ENCODE measurements around the gene ZFPL1. TPM values are rescaled to one million over a fixed set of nuclear protein-coding genes. Genes with fewer than 3 reads are reported as not detected.

ZFPL1 gene
- total RNA-seq, 1 donor from 2014 or later, result 29.0 TPM

DNA sequence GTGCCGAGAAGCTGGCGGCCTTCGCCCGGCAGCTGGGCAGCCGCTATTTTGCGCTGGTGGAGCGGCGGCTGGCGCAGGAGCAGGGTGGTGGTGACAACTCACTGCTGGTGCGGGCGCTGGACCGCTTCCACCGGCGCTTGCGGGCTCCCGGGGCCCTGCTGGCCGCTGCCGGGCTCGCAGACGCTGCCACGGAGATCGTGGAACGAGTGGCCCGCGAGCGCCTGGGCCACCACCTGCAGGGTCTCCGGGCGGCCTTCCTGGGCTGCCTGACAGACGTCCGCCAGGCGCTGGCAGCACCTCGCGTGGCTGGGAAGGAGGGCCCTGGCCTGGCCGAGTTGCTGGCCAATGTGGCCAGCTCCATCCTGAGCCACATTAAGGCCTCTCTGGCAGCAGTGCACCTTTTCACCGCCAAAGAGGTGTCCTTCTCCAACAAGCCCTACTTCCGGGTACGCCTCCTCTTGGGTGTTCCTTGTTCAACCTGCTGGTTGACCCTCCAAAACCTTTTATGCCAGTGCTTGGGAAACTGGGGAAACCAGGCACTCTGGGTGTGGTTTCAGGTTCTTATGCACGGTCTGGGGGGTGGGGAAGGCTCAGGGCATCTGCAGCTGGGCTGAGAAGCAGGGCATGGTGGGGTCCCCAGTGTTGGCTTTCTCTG, 24.6 kb downstream of the ZFPL1 start:
- H3K9me3 ChIP-seq, result no peaks in the 10 kb centered on the region
- no peaks in the 10 kb centered on the region for H3K27me3 ChIP-seq (ENCODE audit: low read depth)
- H3K27ac ChIP-seq, result no peak overlapping the region
- peaks cover 46% of the 10 kb centered on the region for H3K4me1 ChIP-seq
- DNase-seq (no peak), ATAC-seq (no peak)
- no peak overlapping the region for H3K4me3 ChIP-seq
- TF ChIP-seq, protein P1, sequence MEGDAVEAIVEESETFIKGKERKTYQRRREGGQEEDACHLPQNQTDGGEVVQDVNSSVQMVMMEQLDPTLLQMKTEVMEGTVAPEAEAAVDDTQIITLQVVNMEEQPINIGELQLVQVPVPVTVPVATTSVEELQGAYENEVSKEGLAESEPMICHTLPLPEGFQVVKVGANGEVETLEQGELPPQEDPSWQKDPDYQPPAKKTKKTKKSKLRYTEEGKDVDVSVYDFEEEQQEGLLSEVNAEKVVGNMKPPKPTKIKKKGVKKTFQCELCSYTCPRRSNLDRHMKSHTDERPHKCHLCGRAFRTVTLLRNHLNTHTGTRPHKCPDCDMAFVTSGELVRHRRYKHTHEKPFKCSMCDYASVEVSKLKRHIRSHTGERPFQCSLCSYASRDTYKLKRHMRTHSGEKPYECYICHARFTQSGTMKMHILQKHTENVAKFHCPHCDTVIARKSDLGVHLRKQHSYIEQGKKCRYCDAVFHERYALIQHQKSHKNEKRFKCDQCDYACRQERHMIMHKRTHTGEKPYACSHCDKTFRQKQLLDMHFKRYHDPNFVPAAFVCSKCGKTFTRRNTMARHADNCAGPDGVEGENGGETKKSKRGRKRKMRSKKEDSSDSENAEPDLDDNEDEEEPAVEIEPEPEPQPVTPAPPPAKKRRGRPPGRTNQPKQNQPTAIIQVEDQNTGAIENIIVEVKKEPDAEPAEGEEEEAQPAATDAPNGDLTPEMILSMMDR (IDR thresholded peaks at IDR 0.05), result no peak
- peaks cover 42% of the 10 kb centered on the region for H3K36me3 ChIP-seq
- intact Hi-C loops (cut with DNase I), result no loop called here

DNA sequence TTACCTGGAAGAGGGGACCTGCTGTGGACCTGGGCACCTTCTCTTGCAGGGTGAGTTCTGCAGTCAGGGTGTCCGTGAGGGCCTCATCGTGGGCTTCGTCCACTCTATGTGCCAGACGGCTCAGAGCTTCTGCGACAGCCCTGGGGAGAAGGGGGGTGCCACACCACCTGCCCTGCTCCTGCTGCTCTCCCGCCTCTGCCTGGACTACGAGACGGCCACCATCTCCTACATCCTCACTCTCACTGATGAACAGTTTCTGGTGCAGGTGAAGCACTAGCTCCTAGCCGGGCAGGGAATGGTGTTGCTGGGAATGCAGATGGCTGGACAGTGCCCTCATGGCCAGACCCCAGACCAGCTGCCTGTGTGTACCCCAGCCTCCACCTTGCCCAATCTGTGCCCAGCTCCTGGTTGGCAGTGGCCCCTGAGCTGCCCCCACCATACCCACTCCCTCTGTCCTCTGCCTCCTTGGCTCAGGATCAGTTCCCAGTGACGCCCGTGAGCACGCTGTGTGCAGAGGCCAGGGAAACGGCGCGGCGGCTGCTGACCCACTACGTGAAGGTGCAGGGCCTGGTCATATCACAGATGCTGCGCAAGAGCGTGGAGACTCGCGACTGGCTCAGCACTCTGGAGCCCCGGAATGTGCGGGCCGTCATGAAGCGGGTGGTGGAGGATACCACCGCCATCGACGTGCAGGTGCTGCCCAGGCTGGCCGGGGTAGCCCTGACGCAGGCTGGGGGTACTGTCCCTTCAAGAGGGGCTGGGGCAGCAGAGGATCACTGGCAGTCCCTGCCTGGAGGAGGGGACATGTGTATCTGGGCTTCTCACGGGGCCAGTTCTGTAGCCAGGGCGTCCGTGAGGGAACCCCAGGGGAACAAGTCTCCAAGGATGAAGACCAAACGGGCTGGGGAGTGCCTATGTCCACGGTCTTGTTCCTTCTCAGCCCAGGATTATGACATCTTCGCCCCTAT, 25.5 kb downstream of the ZFPL1 start:
- DNase-seq (no peak), ATAC-seq (no peak)
- Histone ChIP-seq H3K27me3 (ENCODE audit: low read depth) (no peaks in the 10 kb centered on the region), H3K4me1 (peaks cover 40% of the 10 kb centered on the region), H3K9me3 (no peaks in the 10 kb centered on the region), H3K4me3 (no peak overlapping the region), H3K27ac (no peak overlapping the region), H3K36me3 (peaks cover 42% of the 10 kb centered on the region)
- TF ChIP-seq, protein P1 (IDR thresholded peaks at IDR 0.05), result no peak
- intact Hi-C loops (cut with DNase I), result no loop called here

DNA sequence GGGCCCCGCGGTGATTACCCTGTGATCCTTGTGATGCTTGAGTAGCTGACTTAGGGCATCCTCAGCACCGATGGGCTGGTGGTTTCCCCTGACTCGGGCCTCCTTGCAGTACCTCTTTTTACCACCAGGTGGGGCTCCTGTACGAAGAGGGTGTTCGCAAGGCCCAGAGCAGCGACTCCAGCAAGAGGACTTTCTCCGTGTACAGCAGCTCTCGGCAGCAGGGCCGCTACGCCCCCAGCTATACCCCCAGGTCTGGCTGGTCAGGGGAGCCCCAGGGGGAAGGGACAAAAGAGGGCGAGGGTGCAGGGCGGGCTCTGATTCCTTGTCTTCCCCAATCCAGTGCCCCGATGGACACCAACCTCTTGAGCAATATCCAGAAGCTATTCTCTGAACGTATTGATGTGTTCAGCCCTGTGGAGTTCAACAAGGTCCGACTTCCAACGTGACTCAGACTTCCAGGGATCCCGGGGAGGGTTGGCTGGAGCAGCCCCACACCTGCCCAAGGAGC, 26.4 kb downstream of the ZFPL1 start:
- intact Hi-C loops (cut with DNase I), result no loop called here
- H3K9me3 ChIP-seq, result no peaks in the 10 kb centered on the region

DNA sequence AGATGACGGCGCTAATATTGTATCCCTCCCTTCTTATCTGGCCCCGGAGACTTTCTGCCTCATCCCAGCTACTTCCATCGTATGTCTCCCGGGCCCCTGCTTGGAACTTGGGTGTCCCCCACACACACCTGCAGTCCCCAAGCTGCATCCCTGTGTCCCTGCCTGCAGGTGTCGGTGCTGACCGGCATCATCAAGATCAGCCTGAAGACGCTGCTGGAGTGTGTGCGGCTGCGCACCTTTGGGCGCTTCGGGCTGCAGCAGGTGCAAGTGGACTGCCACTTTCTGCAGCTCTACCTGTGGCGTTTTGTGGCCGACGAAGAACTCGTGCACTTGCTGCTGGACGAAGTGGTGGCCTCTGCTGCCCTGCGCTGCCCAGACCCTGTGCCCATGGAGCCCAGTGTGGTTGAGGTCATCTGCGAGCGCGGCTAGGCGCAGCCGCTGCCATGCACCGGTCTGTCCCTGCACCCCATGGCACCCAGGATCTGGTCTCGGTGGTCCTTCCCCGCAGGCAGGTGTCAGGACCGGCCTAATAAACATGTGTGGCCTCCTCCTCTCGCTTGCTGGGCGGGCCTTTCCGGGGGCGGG, 27.2 kb downstream of the ZFPL1 start:
- Histone ChIP-seq H3K9me3 (no peaks in the 10 kb centered on the region), H3K27me3 (ENCODE audit: low read depth) (no peaks in the 10 kb centered on the region), H3K4me3 (peak overlapping the region; percentile 60), H3K36me3 (peaks cover 41% of the 10 kb centered on the region), H3K27ac (no peak overlapping the region), H3K4me1 (peaks cover 41% of the 10 kb centered on the region)
- DNase-seq (no peak), ATAC-seq (no peak)
- TF ChIP-seq, protein P1 (IDR thresholded peaks at IDR 0.05), result no peak
- intact Hi-C loops (cut with DNase I), result no loop called here

More for the DNA sequence above, 26.4 kb downstream of the ZFPL1 start:
- DNase-seq, result peak; percentile 89
- Histone ChIP-seq H3K27me3 (ENCODE audit: low read depth) (no peaks in the 10 kb centered on the region), H3K4me3 (peak overlapping the region; percentile 14), H3K27ac (peak overlapping the region; percentile 44), H3K4me1 (peaks cover 34% of the 10 kb centered on the region), H3K36me3 (peaks cover 36% of the 10 kb centered on the region)
- TF ChIP-seq, protein P1 (IDR thresholded peaks at IDR 0.05), result peak; percentile 99
- ATAC-seq, result peak; percentile 65 to 79
